ENCODE measurements around the gene FAM136A.
A peak's percentile ranks its signal among the peaks of the same experiment; 100 is the strongest.

The FAM136A gene

GRCh38 chr2:70247364-70248180, 54.3 kb downstream of the FAM136A start:
- H3K4me3 ChIP-seq (ENCODE audit: low read depth, low read length): peak overlapping the region; percentile 99
- no peaks in the 10 kb centered on the region for H3K9me3 ChIP-seq (ENCODE audit: control insufficient read depth, insufficient read depth, low read length)
- H3K4me1 ChIP-seq (ENCODE audit: control insufficient read depth, insufficient read depth, low read length): peaks cover 9% of the 10 kb centered on the region
- H3K9ac ChIP-seq (ENCODE audit: low read depth, low read length): peak overlapping the region; percentile 100
- no peaks in the 10 kb centered on the region for H3K27me3 ChIP-seq (ENCODE audit: control insufficient read depth, insufficient read depth, low read length)
- no peaks in the 10 kb centered on the region for H3K36me3 ChIP-seq (ENCODE audit: control insufficient read depth, insufficient read depth, low read length)

All from iPS-15b (cell line).